Loucy (cell line): ENCODE measurements around the gene PRKAR2B.

Experiments used
- CTCF ChIP-seq: fragments of 200-600 bp; sonication (generic); conservative IDR thresholded peaks from 2 replicates; pipeline ENCODE4 v1.5.1; 2014; ENCODE audit warnings: mild to moderate bottlenecking, antibody characterized with exemption, low read length
- EZH2phosphoT487 ChIP-seq: fragments of 200-600 bp; IDR thresholded peaks from 2 replicates; pipeline ENCODE4 v1.6.1; 2018; ENCODE audit warnings: antibody characterized with exemption, mild to moderate bottlenecking, moderate library complexity, borderline replicate concordance

DNA sequence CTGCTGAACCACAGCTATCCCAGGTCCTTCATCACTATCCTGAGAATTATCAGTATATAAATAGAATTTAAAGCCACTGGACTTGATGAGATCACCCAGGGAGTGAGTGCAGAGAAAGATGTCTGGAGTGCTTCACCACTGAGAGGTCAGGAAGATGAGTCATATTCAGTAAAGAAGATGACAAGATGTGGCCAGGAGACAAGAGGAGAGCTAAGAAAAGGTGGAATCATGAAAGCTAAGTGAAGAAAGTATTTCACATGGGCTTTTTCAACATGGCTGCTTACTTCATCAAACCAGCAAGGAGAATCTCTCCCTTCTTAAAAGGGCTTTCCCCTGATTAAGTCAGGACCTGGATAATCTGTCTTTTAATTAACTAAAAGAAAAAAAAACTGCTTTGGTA, 9.1 kb upstream of the PRKAR2B start:
- TF ChIP-seq CTCF (no peak), EZH2phosphoT487 (no peak)
